ENCODE measurements around the gene CCBE1.

Gene CCBE1

GRCh38 chr18:59437851-59438569 lies 259.2 kb downstream of the CCBE1 start:
- DNase-seq = no peak

- DNase-seq = no peak
Measured at GRCh38 chr18:59432803-59433597, 264.2 kb downstream of the CCBE1 start.

- DNase-seq = no peak
Measured at GRCh38 chr18:59431131-59431530, 266.1 kb downstream of the CCBE1 start.

GRCh38 chr18:59429608-59430007 lies 267.6 kb downstream of the CCBE1 start:
- DNase-seq = no peak

- no peak for DNase-seq
Measured at GRCh38 chr18:59428018-59428417, 269.2 kb downstream of the CCBE1 start.

GRCh38 chr18:59426855-59427254 lies 270.4 kb downstream of the CCBE1 start:
- no peak for DNase-seq

- no peak for DNase-seq
Measured at GRCh38 chr18:59423259-59423658, 274.0 kb downstream of the CCBE1 start.

- DNase-seq = no peak
Measured at GRCh38 chr18:59420244-59420643, 277.0 kb downstream of the CCBE1 start.

- DNase-seq = no peak
Measured at GRCh38 chr18:59419386-59419785, 277.8 kb downstream of the CCBE1 start.

GRCh38 chr18:59416818-59417217 lies 280.4 kb downstream of the CCBE1 start:
- no peak for DNase-seq

- no peak for DNase-seq
Measured at GRCh38 chr18:59414111-59414653, 283.0 kb downstream of the CCBE1 start.

GRCh38 chr18:59402432-59403090 lies 294.7 kb downstream of the CCBE1 start:
- peak; percentile 89 for DNase-seq

GRCh38 chr18:59400407-59400806 lies 296.8 kb downstream of the CCBE1 start:
- DNase-seq = no peak

- peak; percentile 10 for DNase-seq
Measured at GRCh38 chr18:59395226-59396175, 301.7 kb downstream of the CCBE1 start.

GRCh38 chr18:59393381-59393780 lies 303.8 kb downstream of the CCBE1 start:
- no peak for DNase-seq

GRCh38 chr18:59388817-59389216 lies 308.4 kb downstream of the CCBE1 start:
- DNase-seq = no peak

- DNase-seq = no peak
Measured at GRCh38 chr18:59387687-59388565, 309.3 kb downstream of the CCBE1 start.

GRCh38 chr18:59386909-59387686 lies 310.1 kb downstream of the CCBE1 start:
- no peak for DNase-seq

- no peak for DNase-seq
Measured at GRCh38 chr18:59385191-59385590, 312.0 kb downstream of the CCBE1 start.

- DNase-seq = no peak
Measured at GRCh38 chr18:59383851-59384250, 313.4 kb downstream of the CCBE1 start.

Data from hematopoietic multipotent progenitor cell treated with erythropoietin and hydrocortisone succinate and interleukin-3 and kit ligand, for 4 days (in vitro differentiated cells).